ENCODE measurements around the gene RUVBL2. TPM values are rescaled to one million over a fixed set of nuclear protein-coding genes. Genes with fewer than 3 reads are reported as not detected.

RUVBL2 gene
- polyA plus RNA-seq, 4 donors, result 86.0 to 106 (median 95.6) TPM

Other genes with a start within 250 kb of the RUVBL2 start
- gene IZUMO1, start 247.0 kb upstream of the RUVBL2 start, polyA plus RNA-seq (ENCODE audit: insufficient read length in 4 of 4), result under 1 TPM; 0.23 to 0.67 (median 0.32) TPM
- 1 to 10 TPM; 3.0 to 3.8 (median 3.4) TPM for gene FUT1, start 241.2 kb upstream of the RUVBL2 start, polyA plus RNA-seq (ENCODE audit: insufficient read length in 4 of 4)
- not detected for gene FGF21, start 238.4 kb upstream of the RUVBL2 start, polyA plus RNA-seq (ENCODE audit: insufficient read length in 4 of 4)
- gene BCAT2, start 182.9 kb upstream of the RUVBL2 start, polyA plus RNA-seq (ENCODE audit: insufficient read length in 4 of 4), result 10 to 100 TPM; 30.4 to 64.2 (median 49.8) TPM
- 10 to 100 TPM; 30.0 to 40.4 (median 36.2) TPM for gene HSD17B14, start 157.4 kb upstream of the RUVBL2 start, polyA plus RNA-seq (ENCODE audit: insufficient read length in 4 of 4)
- gene PLEKHA4, start 125.3 kb upstream of the RUVBL2 start, polyA plus RNA-seq (ENCODE audit: insufficient read length in 4 of 4), result 10 to 100 TPM; 17.9 to 33.8 (median 27.1) TPM
- gene PPP1R15A, start 121.5 kb upstream of the RUVBL2 start, polyA plus RNA-seq (ENCODE audit: insufficient read length in 4 of 4), result 10 to 100 TPM; 29.7 to 52.6 (median 33.7) TPM
- gene TULP2, start 95.1 kb upstream of the RUVBL2 start, polyA plus RNA-seq (ENCODE audit: insufficient read length in 4 of 4), result 1 to 10 TPM in 1 of 4 donors, under 1 TPM in 3; 0.46 to 1.3 (median 0.64) TPM
- gene NUCB1, start 93.6 kb upstream of the RUVBL2 start, polyA plus RNA-seq (ENCODE audit: insufficient read length in 4 of 4), result 100 to 1,000 TPM; 249 to 328 (median 311) TPM
- 10 to 100 TPM in 1 of 4 donors, 1 to 10 TPM in 3; 6.0 to 10.3 (median 8.2) TPM for gene DHDH, start 60.2 kb upstream of the RUVBL2 start, polyA plus RNA-seq (ENCODE audit: insufficient read length in 4 of 4)
- gene BAX, start 39.0 kb upstream of the RUVBL2 start, polyA plus RNA-seq (ENCODE audit: insufficient read length in 4 of 4), result 10 to 100 TPM; 58.1 to 90.7 (median 76.4) TPM
- gene FTL, start 28.6 kb upstream of the RUVBL2 start, polyA plus RNA-seq (ENCODE audit: insufficient read length in 4 of 4), result 1,000 to 10,000 TPM; 2,498 to 2,845 (median 2,570) TPM
- 10 to 100 TPM; 35.9 to 53.8 (median 48.2) TPM for gene GYS1, start 578 bp upstream of the RUVBL2 start, polyA plus RNA-seq (ENCODE audit: insufficient read length in 4 of 4)
- under 1 TPM in 2 of 4 donors, not detected in 2; 0.31 to 0.35 TPM for gene LHB, start 23.2 kb downstream of the RUVBL2 start, polyA plus RNA-seq (ENCODE audit: insufficient read length in 4 of 4)
- gene CGB3, start 30.4 kb downstream of the RUVBL2 start, polyA plus RNA-seq (ENCODE audit: insufficient read length in 4 of 4), result under 1 TPM in 1 of 4 donors, not detected in 3; 0.16 TPM
- gene CGB2, start 38.0 kb downstream of the RUVBL2 start, polyA plus RNA-seq (ENCODE audit: insufficient read length in 4 of 4), result under 1 TPM in 1 of 4 donors, not detected in 3; 0.28 TPM
- not detected for gene CGB1, start 43.0 kb downstream of the RUVBL2 start, polyA plus RNA-seq (ENCODE audit: insufficient read length in 4 of 4)
- gene CGB5, start 50.0 kb downstream of the RUVBL2 start, polyA plus RNA-seq (ENCODE audit: insufficient read length in 4 of 4), result not detected
- under 1 TPM in 1 of 4 donors, not detected in 3; 0.32 TPM for gene CGB8, start 55.2 kb downstream of the RUVBL2 start, polyA plus RNA-seq (ENCODE audit: insufficient read length in 4 of 4)
- gene CGB7, start 63.9 kb downstream of the RUVBL2 start, polyA plus RNA-seq (ENCODE audit: insufficient read length in 4 of 4), result 1 to 10 TPM in 2 of 4 donors, under 1 TPM in 2; 0.59 to 2.8 (median 1.1) TPM
- 1 to 10 TPM; 3.9 to 4.5 (median 4.5) TPM for gene NTF4, start 70.9 kb downstream of the RUVBL2 start, polyA plus RNA-seq (ENCODE audit: insufficient read length in 4 of 4)
- gene KCNA7, start 78.8 kb downstream of the RUVBL2 start, polyA plus RNA-seq (ENCODE audit: insufficient read length in 4 of 4), result under 1 TPM; 0.03 to 0.17 (median 0.07) TPM
- 100 to 1,000 TPM; 260 to 418 (median 347) TPM for gene SNRNP70, start 91.6 kb downstream of the RUVBL2 start, polyA plus RNA-seq (ENCODE audit: insufficient read length in 4 of 4)
- 10 to 100 TPM in 1 of 4 donors, 1 to 10 TPM in 3; 5.4 to 13.2 (median 8.8) TPM for gene LIN7B, start 120.5 kb downstream of the RUVBL2 start, polyA plus RNA-seq (ENCODE audit: insufficient read length in 4 of 4)
- gene C19orf73, start 125.3 kb downstream of the RUVBL2 start, polyA plus RNA-seq (ENCODE audit: insufficient read length in 4 of 4), result 1 to 10 TPM in 1 of 4 donors, under 1 TPM in 3; 0.73 to 1.1 (median 0.80) TPM
- 10 to 100 TPM in 1 of 4 donors, 1 to 10 TPM in 3; 4.5 to 11.1 (median 8.7) TPM for gene PPFIA3, start 125.7 kb downstream of the RUVBL2 start, polyA plus RNA-seq (ENCODE audit: insufficient read length in 4 of 4)
- gene HRC, start 161.5 kb downstream of the RUVBL2 start, polyA plus RNA-seq (ENCODE audit: insufficient read length in 4 of 4), result 10 to 100 TPM; 25.2 to 38.8 (median 33.8) TPM
- 10 to 100 TPM; 22.1 to 48.0 (median 35.9) TPM for gene TRPM4, start 163.9 kb downstream of the RUVBL2 start, polyA plus RNA-seq (ENCODE audit: insufficient read length in 4 of 4)

Measured in left renal cortex interstitium (tissue), 4 donors.